Endothelial cell of umbilical vein (primary cell): ENCODE results near the gene AGBL5. TPM values are rescaled to one million over a fixed set of nuclear protein-coding genes. Genes with fewer than 3 reads are reported as not detected.

ENCODE experiments used
- BruUV-seq: library from RNA; stranded (reverse); fragments of 400-500 nt; replicated peaks from 2 replicates; lab custom pipeline; 2021; lab: Mats Ljungman, UMichigan
- CTCF ChIA-PET: fragments of 300-600, 350-600 bp; sonication (Branson Sonifier 250); formaldehyde crosslinking; loops from one replicate; lab custom pipeline; 2021; ENCODE audit warnings: antibody characterized with exemption, inconsistent platforms; lab: Charles Lee
- POLR2A ChIA-PET: fragments of 300-600, 350-600 bp; sonication (Branson Sonifier 250); formaldehyde crosslinking; loops from one replicate; lab custom pipeline; 2021; ENCODE audit warnings: antibody characterized with exemption, inconsistent platforms; lab: Charles Lee
- DNase-seq: peaks from one replicate; pipeline ENCODE4 v3.0.0-alpha.2; 2011; ENCODE audit warnings: low read depth, low spot score
- FAIRE-seq: peaks from 2 replicates; lab custom pipeline; 2011; peaks lifted over from hg19 to GRCh38; lab: Jason Lieb, UNC
- H2AFZ ChIP-seq: 2 replicates; pipeline ENCODE4 v1.6.0; 2012; ENCODE audit warnings: low read depth, low read length, control low read depth, inconsistent platforms
- H3K27ac ChIP-seq: 2 replicates; pipeline ENCODE4 v1.5.1; 2011; ENCODE audit warnings: low read depth, mild to moderate bottlenecking, control low read depth, low read length, moderate library complexity; ENCODE audit not compliant: insufficient read depth
- H3K27me3 ChIP-seq, 2 experiments: 2 replicates each; pipeline versions ENCODE4 v1.6.0 to v1.6.1; 2011; ENCODE audit warnings: low read length in 2 of 2, mixed read lengths in 1 of 2; ENCODE audit not compliant: control insufficient read depth in 2 of 2, insufficient read depth in 2 of 2
- H3K36me3 ChIP-seq, 2 experiments: 2 replicates in 1 of 2; 3 replicates in 1 of 2; pipeline ENCODE4 v1.5.1; 2011; ENCODE audit warnings: low read length in 2 of 2, mild to moderate bottlenecking in 1 of 2, moderate library complexity in 1 of 2; ENCODE audit not compliant: control insufficient read depth in 2 of 2, insufficient read depth in 2 of 2; ENCODE audit errors: extremely low read depth in 1 of 2
- H3K4me1 ChIP-seq: 3 replicates; pipeline ENCODE4 v1.5.1; 2011; ENCODE audit warnings: mild to moderate bottlenecking, low read length; ENCODE audit not compliant: control insufficient read depth, insufficient read depth; ENCODE audit errors: extremely low read depth
- H3K4me2 ChIP-seq: 2 replicates; pipeline ENCODE4 v1.6.1; 2011; ENCODE audit warnings: low read length, control low read depth, mixed read lengths; ENCODE audit not compliant: insufficient read depth
- H3K4me3 ChIP-seq, 3 experiments: fragments of 200-600 bp in 1 of 3; sonication (generic), shearing (Covaris generic) in 1 of 3; replicated peaks in 1 of 3; 2 replicates each; pipeline ENCODE4 v1.5.1; 2011 to 2016; ENCODE audit warnings: control low read depth in 3 of 3, low read length in 3 of 3, mild to moderate bottlenecking in 2 of 3, inconsistent platforms in 1 of 3, low read depth in 1 of 3, moderate library complexity in 1 of 3; ENCODE audit not compliant: insufficient read depth in 1 of 3
- H3K79me2 ChIP-seq: 2 replicates; pipeline ENCODE4 v1.6.0; 2012; ENCODE audit warnings: low read length, inconsistent platforms; ENCODE audit not compliant: control insufficient read depth, insufficient read depth
- H3K9ac ChIP-seq: replicated peaks from 2 replicates; pipeline ENCODE3; 2011; ENCODE audit warnings: low read length, control low read depth; ENCODE audit not compliant: insufficient read depth; ENCODE audit errors: extremely low read depth
- H3K9me1 ChIP-seq: replicated peaks from 3 replicates; pipeline ENCODE4 v1.6.0; 2011; ENCODE audit warnings: mild to moderate bottlenecking, low read length; ENCODE audit not compliant: control insufficient read depth, insufficient read depth; ENCODE audit errors: extremely low read depth
- H3K9me3 ChIP-seq: replicated peaks from 2 replicates; pipeline ENCODE4 v1.5.1; 2012; ENCODE audit warnings: low read length, inconsistent platforms; ENCODE audit not compliant: control insufficient read depth, insufficient read depth
- H4K20me1 ChIP-seq: replicated peaks from 2 replicates; pipeline ENCODE3; 2011; ENCODE audit warnings: mild to moderate bottlenecking, low read length; ENCODE audit not compliant: control insufficient read depth, insufficient read depth; ENCODE audit errors: extremely low read depth
- CTCF ChIP-seq, 2 donors: IDR thresholded peaks; 1 replicate in 1 of 2; 2 replicates in 1 of 2; pipeline ENCODE4 v1.5.1; 2011; ENCODE audit warnings: low read length in 2 of 2, mild to moderate bottlenecking in 2 of 2, moderate library complexity in 2 of 2, control low read depth in 1 of 2, inconsistent platforms in 1 of 2, low read depth in 1 of 2; ENCODE audit not compliant: insufficient read depth in 1 of 2; ENCODE audit errors: extremely low read depth in 1 of 2
- FOS ChIP-seq: IDR thresholded peaks from 2 replicates; pipeline ENCODE4 v1.6.1; 2011; ENCODE audit warnings: mild to moderate bottlenecking, low read length, moderate library complexity, borderline replicate concordance; ENCODE audit not compliant: insufficient read depth
- GATA2 ChIP-seq: IDR thresholded peaks from 2 replicates; pipeline ENCODE4 v1.7.0; 2011; ENCODE audit warnings: low read depth, mild to moderate bottlenecking, moderate library complexity, mixed read lengths, low read length; ENCODE audit not compliant: insufficient read length, insufficient read depth
- JUN ChIP-seq: IDR thresholded peaks from 2 replicates; pipeline ENCODE4 v1.6.1; 2011; ENCODE audit warnings: borderline replicate concordance, low read depth; ENCODE audit not compliant: insufficient read length, insufficient read depth
- MAX ChIP-seq: IDR thresholded peaks from 2 replicates; pipeline ENCODE4 v1.6.1; 2011; ENCODE audit not compliant: insufficient read depth, insufficient read length
- MYC ChIP-seq: IDR thresholded peaks from one replicate; pipeline ENCODE4 v1.6.1; 2011; ENCODE audit warnings: mild to moderate bottlenecking, low read depth, low read length
- POLR2AphosphoS5 ChIP-seq: IDR thresholded peaks from 2 replicates; pipeline ENCODE4 v1.6.1; 2012; ENCODE audit warnings: low read depth, mild to moderate bottlenecking, control low read depth, low read length, moderate library complexity; ENCODE audit not compliant: insufficient read depth
- dilution Hi-C: fragments of 300-500 bp; cut with MboI; formaldehyde crosslinking; loops from one replicate; pipeline ENCODE4 v1.15.0; 2019; ENCODE audit warnings: low sequenced_read_pairs; ENCODE audit not compliant: extremely low pct_ligation_motif_present
- intact Hi-C: fragments of 100-400 bp; cut with micrococcal nuclease; formaldehyde crosslinking; loops from one replicate; pipeline ENCODE4 v1.10.0; 2022
- polyA plus RNA-seq, 4 experiments: library from polyadenylated mRNA; depleted of rRNA in 3 of 4; stranded (reverse) in 3 of 4; unstranded in 1 of 4; fragments of >200 nt; gene quantifications; 2 replicates each; pipeline versions ENCODE4 v1.2.1 to v1.2.3, GENCODE V29; 2011 to 2012; ENCODE audit warnings: missing spikeins in 1 of 4
- total RNA-seq: library from RNA; stranded (reverse); gene quantifications from 2 replicates; pipeline ENCODE4 v1.2.3, GENCODE V29; 2021

Gene AGBL5
- total and polyA plus RNA-seq, 2 donors (not counting 3 experiments of a cell fraction or from before 2014, with no cell fraction given): 28.2 to 41.9 TPM

GRCh38 chr2:27007416-27008374 is 43.8 kb upstream of the AGBL5 start:
- H3K9ac ChIP-seq: no peak overlapping the region
- BruUV-seq: no TSS peak
- H3K4me3 ChIP-seq: no peak overlapping the region
- H2AFZ ChIP-seq: no peak overlapping the region
- H3K27ac ChIP-seq: no peak overlapping the region
- no peak overlapping the region for H3K4me2 ChIP-seq
- H3K4me1 ChIP-seq: peaks cover 6% of the 10 kb centered on the region
- peak; percentile 61 for DNase-seq
- H3K79me2 ChIP-seq: no peaks in the 10 kb centered on the region
- no peaks in the 10 kb centered on the region for H3K36me3 ChIP-seq
- CTCF ChIA-PET: interaction anchor here (0.6 to 2.2 kb wide), 6 partner anchors 9 to 162 kb away, joined by 3 to 9 read pairs (median 3); no protein-coding TSS in a partner anchor
- intact Hi-C loops (no loop called here), dilution Hi-C loops (no loop called here)
- no peak for FAIRE-seq
- no peaks in the 10 kb centered on the region for H3K27me3 ChIP-seq
- no peak for TF ChIP-seq POLR2AphosphoS5
- TF ChIP-seq MAX: no peak
- no peak for TF ChIP-seq CTCF (IDR thresholded peaks at IDR 0.05; ENCODE audit: extremely low read depth in 1 of 2, insufficient read depth in 1 of 2, low read depth in 1 of 2, low read length in 2 of 2)
- TF ChIP-seq FOS: no peak
- TF ChIP-seq JUN: no peak
- no peak for TF ChIP-seq GATA2
- no peak for TF ChIP-seq MYC
- H4K20me1 ChIP-seq: no peaks in the 10 kb centered on the region
- no peaks in the 10 kb centered on the region for H3K9me3 ChIP-seq
- no peaks in the 10 kb centered on the region for H3K9me1 ChIP-seq
- POLR2A ChIA-PET: no interaction called here
